OCI-LY7 (cell line): ENCODE results near the gene STX4. TPM values are rescaled to one million over a fixed set of nuclear protein-coding genes. Genes with fewer than 3 reads are reported as not detected.
"Not testable (repeated sequence)": the region's sequence is repeated elsewhere in the genome, so short reads cannot be mapped to it uniquely, and the experiment has no call there.

Experiments
- BruUV-seq: library from RNA; stranded (reverse); fragments of 400-500 nt; replicated peaks from 2 replicates; lab custom pipeline; 2021; lab: Mats Ljungman, UMichigan
- CTCF ChIA-PET: fragments of 300-600 bp; sonication (Branson Sonifier 250); formaldehyde crosslinking; loops from one replicate; lab custom pipeline; 2022; ENCODE audit warnings: antibody characterized with exemption; ENCODE audit not compliant: unreplicated experiment; lab: Charles Lee
- POLR2A ChIA-PET: fragments of 300-600 bp; sonication (Branson Sonifier 250); formaldehyde crosslinking; loops from one replicate; lab custom pipeline; 2022; ENCODE audit warnings: antibody characterized with exemption; lab: Charles Lee
- DNase-seq: peaks from one replicate; pipeline ENCODE4 v3.0.0-alpha.2; 2015; ENCODE audit warnings: low spot score
- H2AFZ ChIP-seq: fragments of 200-600 bp; sonication (generic), shearing (Covaris generic); 2 replicates; pipeline ENCODE4 v1.6.1; 2014; ENCODE audit warnings: mild to moderate bottlenecking, antibody characterized with exemption, low read length, moderate library complexity
- H3K27ac ChIP-seq: fragments of 200-600 bp; sonication (generic); 2 replicates; pipeline ENCODE4 v1.5.1; 2014; ENCODE audit warnings: mixed run types, low read depth, mild to moderate bottlenecking, moderate library complexity, low read length, inconsistent platforms; ENCODE audit not compliant: poor library complexity, severe bottlenecking
- H3K36me3 ChIP-seq: fragments of 200-600 bp; sonication (generic); 2 replicates; pipeline ENCODE4 v1.6.1; 2014; ENCODE audit warnings: mild to moderate bottlenecking, antibody characterized with exemption, low read length, moderate library complexity, mixed read lengths; ENCODE audit not compliant: insufficient read depth
- H3K4me1 ChIP-seq: fragments of 200-600 bp; sonication (generic); 2 replicates; pipeline ENCODE4 v1.5.1; 2014; ENCODE audit warnings: mild to moderate bottlenecking, low read length; ENCODE audit not compliant: insufficient read depth, poor library complexity, severe bottlenecking
- H3K4me2 ChIP-seq: fragments of 200-600 bp; sonication (generic); 2 replicates; pipeline ENCODE4 v1.6.1; 2014; ENCODE audit warnings: mild to moderate bottlenecking, low read length
- H3K4me3 ChIP-seq: fragments of 200-600 bp; sonication (generic); 2 replicates; pipeline ENCODE4 v1.5.1; 2014; ENCODE audit warnings: mild to moderate bottlenecking, low read depth, low read length; ENCODE audit not compliant: poor library complexity, severe bottlenecking
- H3K79me2 ChIP-seq: fragments of 200-600 bp; sonication (generic); 2 replicates; pipeline ENCODE4 v1.6.1; 2016; ENCODE audit warnings: low read depth, mild to moderate bottlenecking, low read length, moderate library complexity, mixed read lengths; ENCODE audit not compliant: insufficient read depth
- H3K9me2 ChIP-seq: fragments of 200-600 bp; sonication (generic); 2 replicates; pipeline ENCODE4 v1.6.1; 2016; ENCODE audit warnings: mild to moderate bottlenecking, low read length, mixed read lengths; ENCODE audit not compliant: insufficient read depth
- H3K9me3 ChIP-seq: fragments of 200-600 bp; sonication (generic); 2 replicates; pipeline ENCODE4 v1.6.1; 2014; ENCODE audit warnings: mild to moderate bottlenecking, mixed run types, low read length, mixed read lengths
- H4K20me1 ChIP-seq: fragments of 200-600 bp; sonication (generic); 2 replicates; pipeline ENCODE4 v1.6.1; 2014; ENCODE audit warnings: mild to moderate bottlenecking, antibody characterized with exemption, low read length, moderate library complexity, mixed read lengths; ENCODE audit not compliant: insufficient read depth
- CTCF ChIP-seq: fragments of 200-600 bp; sonication (generic); conservative IDR thresholded peaks from 2 replicates; pipeline ENCODE4 v1.5.1; 2014; ENCODE audit warnings: mild to moderate bottlenecking, antibody characterized with exemption, low read length, moderate library complexity, mixed read lengths
- EZH2phosphoT487 ChIP-seq: fragments of 200-600 bp; sonication (generic); IDR thresholded peaks from 2 replicates; pipeline ENCODE4 v1.6.1; 2018; ENCODE audit warnings: low read depth, borderline replicate concordance, mild to moderate bottlenecking, mixed run types, antibody characterized with exemption, low read length, moderate library complexity, mixed read lengths
- intact Hi-C: fragments of 100-400 bp; cut with micrococcal nuclease; formaldehyde crosslinking; loops from one replicate; pipeline ENCODE4 v1.10.0; 2022; ENCODE audit not compliant: unreplicated experiment
- total RNA-seq, 2 experiments: library from RNA; depleted of rRNA in 1 of 2; stranded (reverse); fragments of >200 nt in 1 of 2; shearing (Covaris generic) in 1 of 2; gene quantifications; 2 replicates each; pipeline ENCODE4 v1.2.3, GENCODE V29; 2014 to 2022

STX4 gene
- total RNA-seq, 2 experiments from 2014 or later = 16.6 to 40.5 TPM

GRCh38 chr16:31010585-31011325 lies 22.6 kb upstream of the STX4 start, which contains the start of gene STX1B:
STX1B (minus strand) TSS chr16:31010638; CDS start chr16:31010396, 242 bp downstream.
- TF ChIP-seq CTCF (no peak), EZH2phosphoT487 (no peak)
- Histone ChIP-seq H3K4me1 (no peaks in the 10 kb centered on the region), H2AFZ (no peak within 1 kb of the TSS), H3K4me3 (no peak within 1 kb of the TSS), H4K20me1 (no peaks in the 10 kb centered on the region), H3K36me3 (no peaks in the 10 kb centered on the region), H3K9me3 (no peaks in the 10 kb centered on the region), H3K9me2 (no peaks in the 10 kb centered on the region), H3K79me2 (no peaks in the 10 kb centered on the region), H3K27ac (no peak within 1 kb of the TSS), H3K4me2 (no peak within 1 kb of the TSS)
- POLR2A ChIA-PET = no interaction called here
- no TSS peak for BruUV-seq
- CTCF ChIA-PET = no interaction called here
- DNase-seq = no peak
- intact Hi-C loops = no loop called here

DNA sequence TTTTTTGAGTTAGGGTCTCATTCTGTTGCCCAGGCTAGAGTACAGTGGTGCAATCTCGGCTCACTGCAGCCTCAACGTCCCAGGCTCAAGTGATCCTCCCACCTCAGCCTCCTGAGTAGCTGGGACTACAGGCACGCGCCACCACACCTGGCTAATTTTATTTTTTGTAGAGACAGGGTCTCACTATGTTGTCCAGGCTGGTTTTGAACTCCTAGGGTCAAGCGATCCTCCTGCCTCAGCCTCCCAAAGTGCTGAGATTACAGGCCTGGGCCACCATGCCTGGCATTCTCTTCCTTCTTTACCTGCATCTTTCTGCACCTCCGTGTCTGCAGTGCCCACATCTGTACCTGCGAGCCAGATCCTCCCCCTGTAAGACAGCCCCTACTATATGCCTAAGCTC lies 21.5 kb upstream of the STX4 start:
- H3K27ac ChIP-seq, H3K4me3 ChIP-seq, DNase-seq, POLR2A ChIA-PET, H2AFZ ChIP-seq, H3K9me2 ChIP-seq, H3K36me3 ChIP-seq, CTCF ChIA-PET, H3K4me2 ChIP-seq, BruUV-seq, H3K4me1 ChIP-seq, H4K20me1 ChIP-seq, H3K79me2 ChIP-seq, H3K9me3 ChIP-seq, intact Hi-C loops: not testable (repeated sequence)

DNA sequence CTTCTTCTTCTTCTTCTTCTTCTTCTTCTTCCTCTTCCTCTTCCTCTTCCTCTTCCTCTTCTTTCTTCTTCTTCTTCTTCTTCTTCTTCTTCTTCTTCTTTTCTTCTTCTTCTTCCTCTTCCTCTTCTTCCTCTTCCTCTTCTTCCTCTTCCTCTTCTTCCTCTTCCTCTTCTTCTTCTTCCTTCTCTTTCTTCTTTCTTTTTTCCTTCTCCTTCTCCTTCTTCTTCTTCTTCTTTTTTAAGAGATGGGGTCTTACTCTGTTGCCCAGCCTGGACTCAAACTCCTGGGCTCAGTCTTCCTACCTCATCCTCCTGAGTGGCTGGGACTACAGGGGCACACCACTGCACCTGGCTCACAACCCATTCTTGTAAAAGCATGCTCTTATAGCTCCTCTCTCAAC lies 20.1 kb upstream of the STX4 start:
- intact Hi-C loops, H3K4me2 ChIP-seq, CTCF ChIA-PET, DNase-seq, H4K20me1 ChIP-seq, BruUV-seq, H3K79me2 ChIP-seq, H2AFZ ChIP-seq, H3K4me3 ChIP-seq, H3K9me2 ChIP-seq, H3K27ac ChIP-seq, H3K4me1 ChIP-seq, H3K36me3 ChIP-seq, H3K9me3 ChIP-seq: not testable (repeated sequence)
- POLR2A ChIA-PET = interaction anchor here (1.1 kb wide), 1 partner anchor 267 kb away, joined by 3 read pairs; no protein-coding TSS in a partner anchor
